Measurements from ENCODE around the gene TBX1.
A peak's percentile ranks its signal among the peaks of the same experiment; 100 is the strongest.
"Not testable (repeated sequence)": the region's sequence is repeated elsewhere in the genome, so short reads cannot be mapped to it uniquely, and the experiment has no call there.

TBX1 gene

DNA sequence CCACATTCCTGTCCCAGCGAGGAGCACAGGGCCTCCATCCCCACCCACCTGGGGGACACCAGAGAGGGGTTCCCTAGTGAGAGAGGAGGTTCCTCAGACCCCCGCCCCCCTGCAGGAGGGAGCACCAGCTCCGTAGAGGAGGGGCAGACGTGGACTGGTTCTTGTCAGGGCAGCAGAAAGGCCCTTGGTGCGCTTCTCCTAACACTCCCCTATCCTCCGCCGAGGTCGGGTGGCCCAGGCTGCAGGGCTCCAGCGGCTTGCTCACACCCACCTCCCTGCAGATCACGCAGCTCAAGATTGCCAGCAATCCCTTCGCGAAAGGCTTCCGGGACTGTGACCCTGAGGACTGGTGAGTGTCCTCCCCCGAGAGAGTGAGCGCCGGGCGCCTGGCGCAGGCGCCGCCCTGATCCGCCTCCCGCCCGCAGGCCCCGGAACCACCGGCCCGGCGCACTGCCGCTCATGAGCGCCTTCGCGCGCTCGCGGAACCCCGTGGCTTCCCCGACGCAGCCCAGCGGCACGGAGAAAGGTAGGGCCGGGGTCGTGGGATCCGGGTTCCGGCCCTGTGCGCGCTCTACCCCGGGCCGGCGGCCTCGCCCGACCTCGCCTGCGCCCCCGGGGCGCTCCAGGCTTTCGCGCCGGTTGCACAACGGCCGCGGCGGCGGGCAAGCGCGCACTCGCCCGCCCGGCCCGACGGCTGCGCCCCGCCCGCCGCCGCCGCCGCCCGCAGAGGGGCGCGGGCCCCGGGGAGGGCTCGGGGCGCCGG lies 5.1 kb downstream of the TBX1 start:
- no peak for DNase-seq

DNA sequence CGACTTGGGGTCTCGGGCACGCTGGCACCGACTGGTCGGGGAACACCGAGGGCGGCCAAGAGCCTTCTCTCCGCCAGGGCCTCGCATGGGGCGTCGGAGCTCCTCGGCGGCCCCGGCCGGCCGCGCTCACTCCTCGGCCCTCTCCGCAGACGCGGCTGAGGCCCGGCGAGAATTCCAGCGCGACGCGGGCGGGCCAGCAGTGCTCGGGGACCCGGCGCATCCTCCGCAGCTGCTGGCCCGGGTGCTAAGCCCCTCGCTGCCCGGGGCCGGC lies 5.6 kb downstream of the TBX1 start:
- no peak for DNase-seq

DNA sequence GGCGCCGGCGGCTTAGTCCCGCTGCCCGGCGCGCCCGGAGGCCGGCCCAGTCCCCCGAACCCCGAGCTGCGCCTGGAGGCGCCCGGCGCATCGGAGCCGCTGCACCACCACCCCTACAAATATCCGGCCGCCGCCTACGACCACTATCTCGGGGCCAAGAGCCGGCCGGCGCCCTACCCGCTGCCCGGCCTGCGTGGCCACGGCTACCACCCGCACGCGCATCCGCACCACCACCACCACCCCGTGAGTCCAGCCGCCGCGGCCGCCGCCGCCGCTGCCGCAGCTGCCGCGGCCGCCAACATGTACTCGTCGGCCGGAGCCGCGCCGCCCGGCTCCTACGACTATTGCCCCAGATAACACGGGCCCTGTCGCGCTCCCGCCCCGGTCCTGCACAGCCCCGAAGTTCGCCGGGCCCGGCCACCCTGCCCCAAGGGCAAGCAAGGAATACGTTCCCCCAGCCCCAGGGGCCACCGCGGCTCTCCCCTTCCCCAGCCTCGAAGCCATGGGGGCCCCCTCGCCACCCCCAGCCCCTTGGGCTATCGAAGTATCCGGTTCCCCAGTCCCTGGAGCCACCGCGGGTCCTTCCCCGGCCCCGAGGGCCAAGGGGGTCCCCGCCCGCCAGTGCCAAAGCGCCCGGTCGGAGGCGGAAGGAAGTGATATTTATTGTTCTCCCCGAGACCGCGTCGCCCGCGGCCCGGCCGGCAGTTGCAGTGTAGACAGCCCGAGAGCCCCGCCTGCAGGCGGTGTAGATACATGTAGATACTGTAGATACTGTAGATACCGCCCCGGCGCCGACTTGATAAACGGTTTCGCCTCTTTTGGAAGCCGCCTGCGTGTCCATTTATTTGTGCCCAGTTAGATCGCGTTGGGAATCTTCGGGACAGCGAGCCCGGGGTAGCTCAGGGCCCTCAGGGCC lies 6.2 kb downstream of the TBX1 start:
- no peak for DNase-seq

DNA sequence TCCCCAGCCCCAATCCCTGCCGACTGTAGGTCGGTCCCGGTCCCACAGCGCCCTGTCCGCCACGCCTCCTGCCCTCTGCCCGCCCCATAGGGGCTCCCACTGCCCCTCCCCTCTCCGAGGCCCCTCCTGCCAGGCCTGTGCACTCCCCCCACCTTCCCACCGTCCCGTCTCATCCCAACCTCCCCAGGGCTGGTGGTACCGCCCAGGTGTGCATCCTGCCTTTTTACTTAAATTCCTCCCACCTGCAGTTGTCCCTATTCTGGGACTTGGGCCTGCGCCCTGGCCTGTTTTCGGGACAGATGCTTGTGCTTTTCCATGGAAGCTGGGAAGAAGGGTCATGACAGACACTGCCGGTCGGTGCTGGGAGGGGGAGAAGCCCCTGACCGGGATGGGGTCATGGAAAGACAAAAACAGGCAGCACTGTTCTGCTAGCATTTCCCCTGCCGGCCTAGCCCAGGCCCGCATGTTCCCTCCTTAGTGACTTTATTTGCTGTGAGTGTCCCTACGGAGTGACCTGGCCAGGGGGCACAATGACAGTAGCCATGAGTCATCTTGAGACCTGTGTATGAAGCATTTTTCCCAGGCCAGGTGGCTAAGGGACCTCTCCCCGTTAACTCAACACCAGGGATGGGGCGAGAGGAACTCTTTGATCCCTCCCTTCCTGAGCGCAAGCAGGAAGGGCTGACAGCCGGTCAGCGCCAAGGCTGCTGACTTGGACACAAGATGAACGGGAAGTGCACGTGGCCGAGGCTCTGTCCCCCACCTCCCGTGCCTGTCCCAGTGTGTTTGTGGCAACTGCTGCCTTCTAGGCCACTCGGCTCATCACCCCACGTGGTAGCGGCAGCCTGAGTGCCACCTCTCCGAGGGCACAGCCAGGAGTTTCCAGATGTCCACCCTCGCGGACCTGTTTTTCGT lies 7.1 kb downstream of the TBX1 start:
- DNase-seq, result no peak

DNA sequence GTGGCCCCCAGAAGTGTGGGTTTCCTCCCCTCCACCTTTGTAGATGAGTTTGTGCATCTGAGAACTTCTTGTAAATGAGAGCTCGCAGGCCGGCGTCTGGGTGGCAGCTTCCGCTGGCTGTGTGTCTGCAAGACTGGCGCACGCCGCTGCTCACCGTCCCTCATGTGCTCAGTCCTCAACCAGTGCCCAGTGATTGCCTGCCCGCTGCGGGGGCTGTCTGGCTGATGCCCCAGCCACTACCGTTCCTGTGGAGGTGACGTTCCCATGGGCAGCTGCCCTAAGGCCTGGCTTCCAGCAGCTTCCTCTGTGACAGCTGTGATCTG lies 8.8 kb downstream of the TBX1 start:
- DNase-seq, result peak; percentile 11

DNA sequence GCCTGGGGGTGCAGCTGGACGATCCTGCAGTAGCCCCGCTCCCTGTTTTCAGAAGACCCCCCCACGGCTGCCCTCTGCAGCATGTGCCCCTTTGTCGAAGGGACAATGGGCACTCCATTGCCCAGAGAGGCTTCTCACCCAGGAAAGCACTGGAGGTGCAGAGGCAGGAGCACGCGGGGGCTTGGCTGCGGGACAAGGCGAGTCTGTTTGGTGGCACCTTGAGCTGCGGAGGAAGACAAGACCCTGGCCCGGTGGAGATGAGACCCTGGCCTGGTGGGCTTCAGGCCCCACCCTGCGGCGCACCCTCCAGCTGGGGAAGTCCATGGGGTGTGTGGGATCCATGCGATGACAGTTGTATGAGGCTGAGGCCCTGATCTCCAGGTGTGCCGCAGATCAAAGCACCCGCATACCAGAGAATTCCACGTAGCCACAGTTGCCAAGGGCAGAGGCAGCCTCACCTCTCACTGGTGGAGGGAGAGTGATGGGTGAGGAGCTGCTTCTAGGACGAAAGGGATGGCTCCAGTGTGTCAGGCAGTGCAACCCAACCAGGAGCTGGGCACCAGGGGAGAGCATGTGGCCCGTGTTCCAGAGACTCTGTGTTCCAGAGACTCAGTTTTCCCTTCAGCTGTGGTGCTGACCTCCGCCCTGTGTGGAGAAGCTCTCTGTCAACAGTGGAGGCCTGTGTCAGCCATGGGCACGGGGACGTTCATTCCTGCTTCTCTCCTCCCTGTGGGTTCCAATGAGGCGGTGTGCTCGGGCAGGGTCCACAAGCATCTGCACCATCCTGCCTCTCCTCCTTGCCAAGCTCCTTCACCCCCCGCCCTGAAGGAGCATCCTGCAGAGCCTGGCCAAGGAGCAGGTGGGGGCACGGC lies 10.0 kb downstream of the TBX1 start:
- DNase-seq, result peak; percentile 11

DNA sequence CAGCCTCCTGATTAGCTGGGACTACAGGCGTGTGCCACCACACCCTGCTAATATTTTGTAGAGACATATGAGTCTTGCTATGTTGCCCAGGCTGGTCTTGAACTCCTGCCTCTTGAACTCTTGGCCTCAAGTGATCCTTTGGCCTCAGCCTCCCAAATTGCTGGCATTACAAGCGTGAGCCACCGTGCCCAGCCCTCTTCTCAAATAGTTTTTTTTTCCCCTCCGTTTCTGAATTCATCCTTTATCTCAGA lies 11.8 kb downstream of the TBX1 start:
- DNase-seq, result no peak

DNA sequence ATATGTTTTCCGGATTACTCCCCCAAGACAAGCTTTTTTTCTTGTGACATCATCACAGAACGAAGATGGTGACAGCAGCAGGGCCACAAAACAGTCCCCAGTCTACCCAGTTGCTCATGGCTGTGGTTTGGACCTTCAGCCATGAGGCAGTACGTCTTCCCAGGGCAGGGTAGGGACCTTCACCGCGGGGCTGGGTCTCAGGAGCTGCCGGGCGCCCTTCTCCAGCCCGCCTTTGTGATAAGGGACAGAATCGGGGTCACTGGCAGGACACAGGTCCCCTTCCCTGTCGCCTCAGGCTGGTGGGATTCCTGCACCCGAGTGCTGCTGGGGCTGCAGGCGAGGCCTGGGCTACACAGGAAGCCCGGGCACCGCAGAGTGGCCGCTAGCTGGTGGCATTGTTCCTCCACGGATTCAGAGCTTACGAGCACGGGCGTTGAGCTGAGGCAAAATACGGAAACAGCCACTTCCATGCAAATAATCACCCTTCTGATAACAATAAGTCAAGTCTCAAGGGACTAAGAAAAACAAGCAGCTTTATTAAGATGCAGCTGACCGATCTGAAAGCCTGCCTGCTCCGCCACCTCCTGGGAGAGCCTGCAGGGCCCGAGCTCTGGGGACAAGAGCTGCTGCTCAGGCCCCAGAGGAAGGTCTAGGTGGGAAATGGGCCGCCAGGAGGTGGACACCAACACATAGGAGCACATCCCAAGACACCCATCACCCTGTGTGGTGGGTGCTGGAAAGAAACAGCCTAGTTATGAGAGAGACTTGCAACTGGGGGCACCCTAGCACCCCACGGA lies 12.3 kb downstream of the TBX1 start:
- DNase-seq, result no peak

DNA sequence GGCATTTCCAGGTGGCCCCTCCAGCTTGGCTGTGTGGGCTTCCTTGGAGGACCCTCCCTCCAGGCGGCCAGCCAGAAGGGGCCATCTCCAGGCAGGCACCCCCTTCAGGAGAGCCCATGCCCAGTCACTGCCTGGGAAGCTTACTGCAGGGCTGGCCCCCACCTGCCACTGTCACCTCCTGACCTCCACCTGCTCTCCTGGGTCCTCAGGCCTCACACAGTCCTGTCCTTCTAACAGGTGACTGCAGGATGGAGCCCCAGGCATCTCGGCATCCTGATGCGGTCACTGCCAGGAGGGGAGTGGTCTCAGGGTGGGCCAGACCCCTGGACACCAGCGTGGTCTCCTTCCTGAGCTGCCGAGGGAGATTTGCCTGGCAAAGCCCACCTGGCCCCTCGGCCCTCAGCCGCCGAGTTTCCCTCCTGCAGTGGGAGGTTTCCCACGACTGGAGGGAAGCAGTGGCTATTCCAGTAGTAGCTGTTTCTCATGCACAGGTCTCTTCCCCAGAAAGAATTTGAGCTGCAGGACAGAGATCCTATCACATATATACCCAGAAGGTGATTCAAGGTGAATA lies 13.0 kb downstream of the TBX1 start:
- no peak for DNase-seq

DNA sequence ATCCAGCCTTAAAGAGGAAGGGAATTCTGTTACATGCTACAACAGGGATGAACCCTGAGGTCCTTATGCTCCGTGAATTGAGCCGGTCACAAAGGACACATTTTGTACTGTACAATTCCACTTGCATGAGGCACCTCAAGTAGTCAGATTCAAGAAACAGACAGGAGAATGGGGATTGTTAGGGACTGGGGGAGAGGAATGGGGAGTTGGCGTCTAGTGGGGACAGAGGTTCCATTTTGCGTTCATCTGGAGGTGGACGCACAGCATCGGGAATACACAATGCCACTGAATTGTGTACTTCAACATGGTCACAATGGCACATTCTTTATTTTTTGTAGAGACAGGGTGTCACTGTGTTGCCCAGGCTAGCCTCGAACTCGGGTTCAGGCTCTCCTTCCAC lies 14.1 kb downstream of the TBX1 start:
- DNase-seq, result no peak

DNA sequence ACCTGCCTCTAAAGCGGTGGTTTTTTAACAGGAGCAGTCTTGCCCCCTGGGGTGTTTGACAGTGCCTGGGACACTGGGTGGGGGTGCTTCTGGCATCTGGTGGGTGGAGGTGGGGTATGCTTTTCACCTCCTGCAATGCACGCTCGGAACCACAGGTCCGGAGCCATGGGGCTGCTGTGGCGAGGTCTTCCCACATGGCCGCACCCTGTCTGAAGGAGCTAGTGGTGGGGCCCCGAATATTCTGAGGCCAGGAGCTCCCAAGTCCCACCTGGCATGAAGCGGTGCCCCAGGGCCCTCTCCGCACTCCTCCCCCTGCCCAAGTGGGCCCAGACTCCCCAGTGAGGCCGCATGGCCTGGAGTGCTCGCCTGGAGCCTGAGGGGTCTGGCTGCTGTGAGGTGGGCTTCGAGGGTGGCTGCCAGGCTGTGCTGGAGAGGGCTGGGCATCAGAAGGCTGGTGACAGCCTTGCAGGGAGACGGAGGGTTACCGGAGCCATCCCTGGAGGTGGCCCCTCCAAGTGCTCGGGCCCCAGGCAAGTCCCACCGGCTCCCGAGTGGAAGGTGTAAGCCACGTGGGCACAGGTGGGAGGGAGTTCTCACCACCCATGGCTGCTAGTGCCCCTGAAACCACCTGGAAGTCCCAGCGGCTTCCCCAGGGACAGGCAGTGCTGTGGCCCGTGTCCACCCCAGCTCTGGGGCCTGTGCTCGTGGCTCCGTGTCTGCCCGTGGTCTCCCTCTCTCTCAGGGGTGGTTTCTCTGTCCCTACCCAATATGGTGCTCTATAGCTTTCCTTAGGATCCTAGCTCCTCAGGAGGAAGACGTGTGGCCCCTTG lies 15.1 kb downstream of the TBX1 start:
- DNase-seq, result no peak

DNA sequence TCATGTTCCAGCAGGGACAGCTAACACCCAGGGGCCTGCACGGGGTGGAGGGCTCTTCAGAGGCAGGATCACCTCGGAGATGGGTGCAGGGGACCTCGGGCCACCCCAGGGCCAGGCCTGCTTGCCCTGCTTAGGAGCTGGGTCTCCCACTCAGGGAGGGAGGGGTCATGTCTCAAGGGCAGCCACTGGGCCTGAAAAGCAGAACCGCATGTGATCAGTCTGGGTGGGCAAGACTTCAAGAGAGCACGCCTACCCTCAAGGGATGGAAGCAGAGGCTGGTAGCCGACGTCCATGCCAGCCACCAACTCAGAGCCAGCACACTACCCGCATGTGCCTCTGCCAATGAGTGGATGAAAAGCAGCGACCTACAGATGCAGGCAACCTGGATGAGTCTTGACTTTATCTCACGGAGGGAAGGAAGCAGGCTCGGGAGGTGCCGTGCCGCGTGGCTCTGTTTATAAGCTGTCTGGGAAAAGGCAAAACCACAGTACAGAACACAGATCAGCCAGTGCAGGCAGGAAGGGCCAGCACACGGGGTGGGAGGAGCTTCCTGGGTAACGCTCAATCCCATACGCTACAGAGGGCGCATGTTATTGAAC lies 16.0 kb downstream of the TBX1 start:
- DNase-seq, result no peak

DNA sequence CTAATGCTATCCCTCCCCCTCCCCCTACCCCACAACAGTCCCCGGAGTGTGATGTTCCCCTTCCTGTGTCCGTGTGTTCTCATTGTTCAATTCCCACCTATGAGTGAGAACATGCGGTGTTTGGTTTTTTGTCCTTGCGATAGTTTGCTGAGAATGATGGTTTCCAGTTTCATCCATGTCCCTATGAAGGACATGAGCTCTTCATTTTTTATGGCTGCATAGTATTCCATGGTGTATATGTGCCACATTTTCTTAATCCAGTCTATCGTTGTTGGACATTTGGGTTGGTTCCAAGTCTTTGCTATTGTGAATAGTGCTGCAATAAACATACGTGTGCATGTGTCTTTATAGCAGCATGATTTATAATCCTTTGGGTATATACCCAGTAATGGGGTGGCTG lies 16.6 kb downstream of the TBX1 start:
- DNase-seq, result not testable (repeated sequence)

DNA sequence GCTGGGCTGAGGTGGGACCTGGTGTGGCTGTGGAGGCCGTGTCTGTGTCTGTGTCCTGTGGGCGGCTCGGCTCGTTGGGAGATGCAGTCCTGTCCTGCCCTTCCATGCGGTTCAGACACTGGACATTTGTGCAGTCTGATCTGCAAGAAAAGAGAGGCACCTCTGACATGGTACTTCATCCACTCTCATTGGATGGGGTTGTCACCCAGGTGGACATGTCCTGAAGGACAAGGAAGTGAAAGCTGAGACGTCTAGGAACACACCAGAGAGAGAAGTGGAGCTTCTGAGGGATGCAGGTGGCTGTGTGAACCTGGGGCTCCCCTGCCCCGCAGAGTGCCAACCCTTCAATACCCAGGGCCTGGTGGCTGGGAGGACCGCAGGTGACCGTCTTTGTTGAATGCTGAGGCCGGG lies 18.4 kb downstream of the TBX1 start:
- no peak for DNase-seq

DNA sequence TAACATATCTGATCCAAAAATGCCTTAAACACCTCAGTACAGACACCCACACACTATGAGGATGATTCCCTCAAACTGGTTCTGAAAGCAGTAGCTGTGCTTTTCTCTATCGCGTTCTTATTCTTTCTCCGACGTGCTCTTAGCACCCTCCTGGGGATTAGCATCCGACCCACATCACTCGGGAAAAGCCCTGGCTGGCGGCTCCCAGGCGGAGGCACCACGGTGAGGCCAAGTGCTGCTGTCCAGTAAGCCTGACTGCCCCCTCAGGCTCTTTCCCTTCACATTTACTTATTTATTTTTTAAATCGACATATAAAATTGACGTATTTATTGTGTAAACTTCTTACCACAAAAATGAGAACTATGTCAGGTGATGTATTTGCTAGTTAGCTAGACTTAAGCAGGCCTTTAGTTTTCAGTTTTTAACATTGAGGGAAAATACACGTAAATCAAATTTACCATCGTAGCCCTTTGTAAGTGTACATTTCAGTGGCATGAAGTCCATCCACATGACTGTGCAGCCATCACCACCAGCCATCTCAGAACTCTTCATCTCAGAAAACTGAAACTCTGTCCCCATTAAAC lies 19.2 kb downstream of the TBX1 start:
- no peak for DNase-seq

DNA sequence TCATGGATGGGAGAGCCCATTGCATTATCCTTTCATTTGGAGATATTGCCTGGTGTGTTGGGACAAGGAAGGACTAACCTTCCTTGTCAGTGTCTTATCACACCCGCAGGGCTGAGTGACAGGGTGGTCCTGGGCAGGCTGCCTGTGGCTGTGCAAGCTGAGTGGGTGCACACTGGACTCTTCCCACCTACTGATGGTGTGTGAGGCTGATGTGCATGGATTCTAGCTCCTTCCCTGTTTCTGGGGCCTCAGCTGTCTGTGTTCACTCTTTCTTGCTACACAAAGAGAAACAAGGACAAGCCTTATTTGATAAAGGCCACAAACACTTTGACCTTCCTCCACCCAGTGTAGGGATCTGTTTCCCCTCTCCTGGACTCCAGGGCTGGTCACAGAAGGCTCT lies 22.0 kb downstream of the TBX1 start:
- no peak for DNase-seq

DNA sequence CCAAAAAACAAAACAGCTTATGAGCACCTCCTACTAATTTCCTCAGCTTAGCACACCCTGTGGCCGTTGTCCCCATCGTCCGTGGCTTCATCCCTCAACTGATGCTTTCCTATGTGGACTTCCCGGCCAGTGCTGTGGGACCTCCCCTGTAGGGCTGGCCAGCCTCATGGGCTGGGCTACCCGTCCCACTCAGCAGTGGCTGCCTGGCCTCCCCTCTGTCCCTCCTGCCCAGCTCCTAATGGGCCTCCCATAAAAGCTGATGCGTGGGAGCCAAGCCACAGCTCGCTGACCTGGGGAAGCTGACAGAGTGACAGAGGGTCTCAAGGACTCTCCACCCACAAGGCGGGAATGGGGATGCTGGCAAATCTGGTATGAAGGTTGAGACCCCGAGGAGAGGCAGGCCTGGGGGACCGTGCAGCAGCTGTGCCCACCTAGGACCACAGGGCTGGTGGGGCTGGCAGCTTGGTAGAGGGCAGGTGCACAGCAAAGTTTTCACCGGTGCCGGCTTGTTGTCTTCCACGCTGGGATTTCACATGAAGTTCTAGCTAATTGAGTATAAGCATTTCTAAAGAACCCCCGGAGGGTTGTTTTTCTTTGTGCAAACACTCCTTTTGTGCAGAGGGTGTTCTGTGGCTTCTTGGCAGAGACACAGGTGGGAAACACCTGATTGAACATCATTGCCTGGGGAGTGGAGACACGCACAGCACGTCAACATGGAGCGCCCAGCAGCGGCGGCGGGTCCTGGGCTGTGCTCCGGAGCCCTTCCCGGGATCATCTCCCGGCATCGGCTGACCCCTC lies 23.2 kb downstream of the TBX1 start:
- DNase-seq, result no peak

DNA sequence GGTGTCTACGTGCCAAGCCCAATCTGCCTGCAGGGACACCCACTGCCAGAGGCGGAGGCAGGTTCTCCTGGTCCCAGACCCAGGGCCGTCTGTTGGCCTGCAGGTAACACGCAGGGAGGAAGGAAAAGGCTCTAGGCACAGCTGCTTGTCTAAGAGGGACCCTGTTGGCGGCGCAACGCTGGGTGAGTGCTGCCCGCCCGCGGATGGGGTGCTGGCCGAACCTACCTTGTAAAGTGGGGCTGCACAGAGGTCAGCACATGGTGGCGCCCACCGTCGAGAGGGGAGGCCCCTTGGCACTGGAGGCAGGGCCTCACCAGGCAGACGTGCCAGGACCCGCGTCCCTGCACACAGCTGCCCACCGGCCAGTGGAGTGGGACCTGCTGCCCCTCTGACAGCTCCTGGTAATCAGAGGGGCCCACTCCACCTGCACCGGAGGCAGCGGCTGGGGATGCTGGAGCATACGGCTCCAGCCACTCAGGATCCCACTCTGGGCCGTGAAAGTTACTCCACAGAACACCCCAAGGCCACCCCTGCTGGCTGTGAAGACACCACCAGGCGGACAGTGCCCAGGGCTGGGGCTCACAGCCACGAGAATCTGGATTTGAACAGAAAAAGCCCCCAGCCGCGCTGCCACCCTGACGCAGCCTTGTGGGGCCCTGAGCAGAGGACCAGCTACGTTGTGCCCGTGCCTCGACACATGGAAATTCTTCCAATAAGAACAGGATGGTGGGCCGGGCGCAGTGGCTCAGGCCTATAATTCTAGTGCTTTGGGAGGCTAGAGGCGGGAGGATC lies 24.0 kb downstream of the TBX1 start:
- DNase-seq, result no peak

Data from right hindlimb (tissue), 1 donor.